Vagina (tissue), 2 donors: ENCODE results near the gene THSD7B. TPM values are rescaled to one million over a fixed set of nuclear protein-coding genes. Genes with fewer than 3 reads are reported as not detected.

ENCODE experiments used
- DNase-seq, 2 donors: peaks; one replicate each; pipeline ENCODE4 v3.0.0-alpha.2; 2017; ENCODE audit errors: extremely low spot score in 2 of 2
- H3K27ac ChIP-seq: fragments of 200-600 bp; sonication (generic); one replicate; pipeline ENCODE4 v1.5.1; 2019
- H3K27me3 ChIP-seq: fragments of 200-600 bp; sonication (generic); one replicate; pipeline ENCODE4 v1.5.1; 2019
- H3K36me3 ChIP-seq, 2 donors: fragments of 200-600 bp; sonication (generic); one replicate each; pipeline ENCODE4 v1.5.1; 2017 to 2019
- H3K4me1 ChIP-seq: fragments of 200-600 bp; sonication (generic); one replicate; pipeline ENCODE4 v1.5.1; 2019
- H3K4me3 ChIP-seq, 2 donors: fragments of 200-600 bp; sonication (generic); 1 replicate in 1 of 2; 2 replicates in 1 of 2; pipeline ENCODE4 v1.5.1; 2016 to 2019
- H3K9me3 ChIP-seq: fragments of 200-600 bp; sonication (generic); one replicate; pipeline ENCODE4 v1.5.1; 2019
- CTCF ChIP-seq, 3 experiments: fragments of 450-650 bp in 2 of 3; fragments of 200-600 bp in 1 of 3; sonication (generic) in 1 of 3; IDR thresholded peaks; one replicate each; pipeline ENCODE4 v1.5.1; 2017 to 2019; ENCODE audit warnings: antibody characterized with exemption in 3 of 3, mild to moderate bottlenecking in 2 of 3, moderate library complexity in 2 of 3
- POLR2A ChIP-seq, 2 donors: fragments of 450-650 bp; IDR thresholded peaks; one replicate each; pipeline ENCODE4 v1.6.1; 2017; ENCODE audit warnings: antibody characterized with exemption in 2 of 2, mild to moderate bottlenecking in 2 of 2, moderate library complexity in 2 of 2
- POLR2AphosphoS5 ChIP-seq, 2 donors: sonication (generic); formaldehyde crosslinking; IDR thresholded peaks; one replicate each; pipeline ENCODE4 v1.9.0; 2017; ENCODE audit warnings: antibody characterized with exemption in 2 of 2, mild to moderate bottlenecking in 2 of 2, low read depth in 1 of 2; ENCODE audit not compliant: insufficient read depth in 1 of 2
- intact Hi-C: fragments of 100-400 bp; cut with DNase I; formaldehyde crosslinking; loops from one replicate; pipeline ENCODE4 v1.15.1; 2023
- total RNA-seq: library from RNA; depleted of rRNA; stranded (reverse); fragments of >200 nt; gene quantifications from one replicate; pipeline ENCODE4 v1.2.3, GENCODE V29; 2016

Gene THSD7B
- total RNA-seq, 1 donor from 2014 or later = 0.49 TPM

- DNase-seq = no peak
Observed at GRCh38 chr2:137167651-137168050, 402.3 kb downstream of the THSD7B start.

GRCh38 chr2:137168552-137168951 lies 403.2 kb downstream of the THSD7B start:
- Histone ChIP-seq H3K4me1 (no peaks in the 10 kb centered on the region), H3K27me3 (no peaks in the 10 kb centered on the region), H3K9me3 (no peaks in the 10 kb centered on the region), H3K27ac (no peak overlapping the region), H3K36me3 (no peaks in the 10 kb centered on the region), H3K4me3 (no peak overlapping the region)
- intact Hi-C loops = no loop called here
- peak in 1 of 2 donors; percentile 11 for TF ChIP-seq POLR2AphosphoS5 (IDR thresholded peaks at IDR 0.05; ENCODE audit: insufficient read depth in 1 of 2, low read depth in 1 of 2)
- TF ChIP-seq CTCF (IDR thresholded peaks at IDR 0.05) = no peak
- no peak for DNase-seq

More at GRCh38 chr2:137167651-137168050, 402.3 kb downstream of the THSD7B start:
- H3K9me3 ChIP-seq = no peaks in the 10 kb centered on the region
- H3K27ac ChIP-seq = no peak overlapping the region
- H3K36me3 ChIP-seq = no peaks in the 10 kb centered on the region
- TF ChIP-seq CTCF (IDR thresholded peaks at IDR 0.05) = no peak
- TF ChIP-seq POLR2A (IDR thresholded peaks at IDR 0.05) = no peak
- H3K4me1 ChIP-seq = no peaks in the 10 kb centered on the region
- intact Hi-C loops = no loop called here
- H3K4me3 ChIP-seq = no peak overlapping the region
- H3K27me3 ChIP-seq = no peaks in the 10 kb centered on the region

- no peaks in the 10 kb centered on the region for H3K4me1 ChIP-seq
Observed at GRCh38 chr2:137172162-137172561, 406.8 kb downstream of the THSD7B start.

GRCh38 chr2:137173463-137173862 lies 408.1 kb downstream of the THSD7B start:
- Histone ChIP-seq H3K27me3 (no peaks in the 10 kb centered on the region), H3K27ac (no peak overlapping the region), H3K4me1 (no peaks in the 10 kb centered on the region), H3K36me3 (no peaks in the 10 kb centered on the region), H3K4me3 (no peak overlapping the region), H3K9me3 (no peaks in the 10 kb centered on the region)
- intact Hi-C loops = no loop called here
- TF ChIP-seq POLR2A (IDR thresholded peaks at IDR 0.05) (no peak), CTCF (IDR thresholded peaks at IDR 0.05) (no peak), POLR2AphosphoS5 (IDR thresholded peaks at IDR 0.05; ENCODE audit: insufficient read depth in 1 of 2, low read depth in 1 of 2) (no peak)
- DNase-seq = no peak

More at GRCh38 chr2:137172162-137172561, 406.8 kb downstream of the THSD7B start:
- Histone ChIP-seq H3K9me3 (no peaks in the 10 kb centered on the region), H3K27me3 (no peaks in the 10 kb centered on the region), H3K36me3 (no peaks in the 10 kb centered on the region), H3K4me3 (no peak overlapping the region), H3K27ac (no peak overlapping the region)
- TF ChIP-seq POLR2AphosphoS5 (IDR thresholded peaks at IDR 0.05; ENCODE audit: insufficient read depth in 1 of 2, low read depth in 1 of 2) (no peak), POLR2A (IDR thresholded peaks at IDR 0.05) (no peak), CTCF (IDR thresholded peaks at IDR 0.05) (no peak)
- intact Hi-C loops = no loop called here
- DNase-seq = no peak

GRCh38 chr2:137175246-137175645 lies 409.9 kb downstream of the THSD7B start:
- Histone ChIP-seq H3K4me3 (no peak overlapping the region), H3K9me3 (no peaks in the 10 kb centered on the region), H3K27me3 (no peaks in the 10 kb centered on the region), H3K4me1 (no peaks in the 10 kb centered on the region), H3K36me3 (no peaks in the 10 kb centered on the region), H3K27ac (no peak overlapping the region)
- intact Hi-C loops = loop anchor here (5.0 kb wide), 1 partner anchor 1922 kb away; no protein-coding TSS in a partner anchor
- TF ChIP-seq POLR2AphosphoS5 (IDR thresholded peaks at IDR 0.05; ENCODE audit: insufficient read depth in 1 of 2, low read depth in 1 of 2) (no peak), POLR2A (IDR thresholded peaks at IDR 0.05) (no peak), CTCF (IDR thresholded peaks at IDR 0.05) (no peak)
- no peak for DNase-seq
